H7 (cell line): ENCODE data around the gene CATSPERZ. TPM values are rescaled to one million over a fixed set of nuclear protein-coding genes. Genes with fewer than 3 reads are reported as not detected.
A peak's percentile ranks its signal among the peaks of the same experiment; 100 is the strongest.

ENCODE experiments used
- DNase-seq: peaks from one replicate; pipeline ENCODE4 v3.0.0; 2012
- H3K27me3 ChIP-seq: 2 replicates; pipeline ENCODE4 v1.6.0; 2011; ENCODE audit warnings: mild to moderate bottlenecking, low read length; ENCODE audit not compliant: control insufficient read depth, insufficient read depth
- H3K36me3 ChIP-seq: replicated peaks from 2 replicates; pipeline ENCODE4 v1.5.1; 2011; ENCODE audit warnings: low read length; ENCODE audit not compliant: control insufficient read depth, insufficient read depth
- H3K4me3 ChIP-seq: 2 replicates; pipeline ENCODE4 v1.5.1; 2011; ENCODE audit warnings: low read depth, mild to moderate bottlenecking, control low read depth, low read length, moderate library complexity; ENCODE audit not compliant: insufficient read depth
- total RNA-seq: library from RNA; depleted of rRNA; stranded (reverse); fragments of >200 nt; shearing (Covaris generic); gene quantifications from 2 replicates; pipeline ENCODE4 v1.2.3, GENCODE V29; 2014

CATSPERZ gene
- total RNA-seq, 1 experiment from 2014 or later: 0.38 TPM

- Histone ChIP-seq H3K4me3 (peak overlapping the region; percentile 82), H3K36me3 (peaks cover 10% of the 10 kb centered on the region), H3K27me3 (no peaks in the 10 kb centered on the region)
- DNase-seq: peak; percentile 96
Observed at GRCh38 chr11:64269540-64270220, 30.5 kb upstream of the CATSPERZ start.

- Histone ChIP-seq H3K4me3 (no peak overlapping the region), H3K36me3 (peaks cover 3% of the 10 kb centered on the region)
Observed at GRCh38 chr11:64275031-64275800, 24.9 kb upstream of the CATSPERZ start.

GRCh38 chr11:64275841-64276240 lies 24.3 kb upstream of the CATSPERZ start:
- H3K4me3 ChIP-seq: no peak overlapping the region
- H3K36me3 ChIP-seq: peaks cover 3% of the 10 kb centered on the region
- no peak for DNase-seq
- H3K27me3 ChIP-seq: no peaks in the 10 kb centered on the region

More at GRCh38 chr11:64275031-64275800, 24.9 kb upstream of the CATSPERZ start:
- H3K27me3 ChIP-seq: no peaks in the 10 kb centered on the region
- DNase-seq: no peak

GRCh38 chr11:64276653-64277431 lies 23.3 kb upstream of the CATSPERZ start:
- Histone ChIP-seq H3K27me3 (no peaks in the 10 kb centered on the region), H3K36me3 (peaks cover 3% of the 10 kb centered on the region), H3K4me3 (no peak overlapping the region)
- no peak for DNase-seq

GRCh38 chr11:64278576-64279190 lies 21.5 kb upstream of the CATSPERZ start:
- Histone ChIP-seq H3K4me3 (no peak overlapping the region), H3K36me3 (peaks cover 3% of the 10 kb centered on the region), H3K27me3 (no peaks in the 10 kb centered on the region)
- DNase-seq: no peak

GRCh38 chr11:64281957-64282770 lies 18.0 kb upstream of the CATSPERZ start:
- H3K4me3 ChIP-seq: no peak overlapping the region
- H3K36me3 ChIP-seq: peaks cover under 1% of the 10 kb centered on the region; the same call in 1 of the 2 replicates
- H3K27me3 ChIP-seq: no peaks in the 10 kb centered on the region; the same call in 1 of the 2 replicates
- no peak for DNase-seq

- Histone ChIP-seq H3K36me3 (no peaks in the 10 kb centered on the region), H3K27me3 (no peaks in the 10 kb centered on the region; the same call in 1 of the 2 replicates), H3K4me3 (no peak overlapping the region)
- no peak for DNase-seq
Observed at GRCh38 chr11:64283092-64283491, 17.1 kb upstream of the CATSPERZ start.

- H3K27me3 ChIP-seq: no peaks in the 10 kb centered on the region; the same call in none of the 2 replicates
- H3K36me3 ChIP-seq: no peaks in the 10 kb centered on the region
- DNase-seq: peak; percentile 100
- peak within 1 kb of the TSS; percentile 78 for H3K4me3 ChIP-seq
Observed at GRCh38 chr11:64284048-64284961, 15.9 kb upstream of the CATSPERZ start, which contains the start of gene BAD. BAD (minus strand) TSS chr11:64284665; CDS start chr11:64284368, 297 bp downstream.

- H3K27me3 ChIP-seq: peaks cover 8% of the 10 kb centered on the region
- peak; percentile 100 for DNase-seq
- H3K4me3 ChIP-seq: peak within 1 kb of the TSS; percentile 78
- H3K36me3 ChIP-seq: no peaks in the 10 kb centered on the region
Observed at GRCh38 chr11:64284962-64285884, 14.9 kb upstream of the CATSPERZ start, which contains the start of gene GPR137. GPR137 (plus strand) TSS chr11:64285848; CDS start chr11:64286525, 677 bp downstream.

- peaks cover 17% of the 10 kb centered on the region for H3K27me3 ChIP-seq
- H3K36me3 ChIP-seq: no peaks in the 10 kb centered on the region
- H3K4me3 ChIP-seq: peak overlapping the region; percentile 78
- peak; percentile 75 for DNase-seq
Observed at GRCh38 chr11:64285885-64286800, 14.0 kb upstream of the CATSPERZ start.

GRCh38 chr11:64286801-64287159 lies 13.4 kb upstream of the CATSPERZ start:
- DNase-seq: no peak
- Histone ChIP-seq H3K36me3 (no peaks in the 10 kb centered on the region), H3K27me3 (peaks cover 22% of the 10 kb centered on the region), H3K4me3 (no peak overlapping the region)
